Left ventricle myocardium inferior (tissue), 1 donor: ENCODE measurements around the gene PRKCE. TPM values are rescaled to one million over a fixed set of nuclear protein-coding genes. Genes with fewer than 3 reads are reported as not detected.

Experiments used
- DNase-seq: peaks from one replicate; pipeline ENCODE4 v3.0.0-alpha.2; 2020
- H3K27ac ChIP-seq: fragments of 200-600 bp; replicated peaks from 2 replicates; pipeline ENCODE4 v1.8.0; 2021
- H3K27me3 ChIP-seq: fragments of 200-600 bp; 2 replicates; pipeline ENCODE4 v1.8.0; 2021; ENCODE audit warnings: low read depth
- H3K36me3 ChIP-seq: fragments of 200-600 bp; 2 replicates; pipeline ENCODE4 v1.8.0; 2021
- H3K4me1 ChIP-seq: fragments of 200-600 bp; 2 replicates; pipeline ENCODE4 v1.8.0; 2021
- H3K4me3 ChIP-seq: fragments of 200-600 bp; 2 replicates; pipeline ENCODE4 v1.8.0; 2021; ENCODE audit warnings: mild to moderate bottlenecking, moderate library complexity
- H3K9me3 ChIP-seq: fragments of 200-600 bp; replicated peaks from 2 replicates; pipeline ENCODE4 v1.8.0; 2021
- CTCF ChIP-seq: fragments of 200-600 bp; IDR thresholded peaks from 2 replicates; pipeline ENCODE4 v1.8.0; 2021; ENCODE audit warnings: antibody characterized with exemption, mild to moderate bottlenecking, borderline replicate concordance
- intact Hi-C: fragments of 100-400 bp; cut with micrococcal nuclease; formaldehyde crosslinking; loops from one replicate; pipeline ENCODE4 v1.11.0; 2022
- total RNA-seq: library from RNA; stranded (reverse); fragmentation: NEBNext Ultra II Directional; extraction: Animal tissue kit (Norgen Biotek cat#: 25700); gene quantifications from one replicate; pipeline ENCODE4 v1.2.1, GENCODE V29; 2021
- donor health status: DM: no; HTN: yes; CAD: no; lungs with severe emphysema.

PRKCE gene
- total RNA-seq, 1 donor from 2014 or later: 14.7 TPM

GRCh38 chr2:45796500-45796899 is 145.0 kb downstream of the PRKCE start:
- Histone ChIP-seq H3K27me3 (no peaks in the 10 kb centered on the region), H3K27ac (no peak overlapping the region), H3K4me3 (no peak overlapping the region), H3K9me3 (no peaks in the 10 kb centered on the region), H3K4me1 (peaks cover 29% of the 10 kb centered on the region), H3K36me3 (no peaks in the 10 kb centered on the region)
- DNase-seq: no peak
- intact Hi-C loops: no loop called here
- no peak for TF ChIP-seq CTCF

GRCh38 chr2:45797451-45798230 is 146.2 kb downstream of the PRKCE start:
- Histone ChIP-seq H3K27me3 (no peaks in the 10 kb centered on the region), H3K36me3 (no peaks in the 10 kb centered on the region), H3K4me3 (no peak overlapping the region), H3K9me3 (no peaks in the 10 kb centered on the region), H3K4me1 (peaks cover 24% of the 10 kb centered on the region), H3K27ac (no peak overlapping the region)
- intact Hi-C loops: no loop called here
- DNase-seq: no peak
- TF ChIP-seq CTCF: no peak

GRCh38 chr2:45799679-45800381 is 148.4 kb downstream of the PRKCE start:
- no peak for TF ChIP-seq CTCF
- H3K27ac ChIP-seq: no peak overlapping the region
- no peak for DNase-seq
- peaks cover 3% of the 10 kb centered on the region for H3K4me1 ChIP-seq
- H3K4me3 ChIP-seq: no peak overlapping the region
- H3K36me3 ChIP-seq: no peaks in the 10 kb centered on the region
- intact Hi-C loops: no loop called here
- H3K9me3 ChIP-seq: no peaks in the 10 kb centered on the region
- H3K27me3 ChIP-seq: no peaks in the 10 kb centered on the region

- intact Hi-C loops: no loop called here
- H3K27ac ChIP-seq: no peak overlapping the region
- H3K4me1 ChIP-seq: no peaks in the 10 kb centered on the region
- no peaks in the 10 kb centered on the region for H3K36me3 ChIP-seq
- H3K9me3 ChIP-seq: no peaks in the 10 kb centered on the region
- no peak for DNase-seq
- no peaks in the 10 kb centered on the region for H3K27me3 ChIP-seq
- no peak overlapping the region for H3K4me3 ChIP-seq
- TF ChIP-seq CTCF: no peak
These were observed 151.1 kb downstream of the PRKCE start for GRCh38 chr2:45802499-45803138.

GRCh38 chr2:45804987-45805755 is 153.7 kb downstream of the PRKCE start:
- H3K9me3 ChIP-seq: no peaks in the 10 kb centered on the region
- no peak overlapping the region for H3K27ac ChIP-seq
- intact Hi-C loops: no loop called here
- H3K4me1 ChIP-seq: peaks cover 11% of the 10 kb centered on the region
- H3K27me3 ChIP-seq: no peaks in the 10 kb centered on the region
- no peaks in the 10 kb centered on the region for H3K36me3 ChIP-seq
- no peak for DNase-seq
- no peak overlapping the region for H3K4me3 ChIP-seq
- no peak for TF ChIP-seq CTCF
